Stimulated activated CD8-positive, alpha-beta memory T cell treated with anti-CD3 and anti-CD28 coated beads, Interleukin-15, amount 100 ng/mL, for 1 hour (primary cell): ENCODE data around the gene BNIP3.
"Not testable (repeated sequence)": the region's sequence is repeated elsewhere in the genome, so short reads cannot be mapped to it uniquely, and the experiment has no call there.

Experiments used
- DNase-seq: peaks from one replicate; pipeline ENCODE4 v3.0.0-alpha.2; 2020; ENCODE audit warnings: low read depth

Gene BNIP3

DNA sequence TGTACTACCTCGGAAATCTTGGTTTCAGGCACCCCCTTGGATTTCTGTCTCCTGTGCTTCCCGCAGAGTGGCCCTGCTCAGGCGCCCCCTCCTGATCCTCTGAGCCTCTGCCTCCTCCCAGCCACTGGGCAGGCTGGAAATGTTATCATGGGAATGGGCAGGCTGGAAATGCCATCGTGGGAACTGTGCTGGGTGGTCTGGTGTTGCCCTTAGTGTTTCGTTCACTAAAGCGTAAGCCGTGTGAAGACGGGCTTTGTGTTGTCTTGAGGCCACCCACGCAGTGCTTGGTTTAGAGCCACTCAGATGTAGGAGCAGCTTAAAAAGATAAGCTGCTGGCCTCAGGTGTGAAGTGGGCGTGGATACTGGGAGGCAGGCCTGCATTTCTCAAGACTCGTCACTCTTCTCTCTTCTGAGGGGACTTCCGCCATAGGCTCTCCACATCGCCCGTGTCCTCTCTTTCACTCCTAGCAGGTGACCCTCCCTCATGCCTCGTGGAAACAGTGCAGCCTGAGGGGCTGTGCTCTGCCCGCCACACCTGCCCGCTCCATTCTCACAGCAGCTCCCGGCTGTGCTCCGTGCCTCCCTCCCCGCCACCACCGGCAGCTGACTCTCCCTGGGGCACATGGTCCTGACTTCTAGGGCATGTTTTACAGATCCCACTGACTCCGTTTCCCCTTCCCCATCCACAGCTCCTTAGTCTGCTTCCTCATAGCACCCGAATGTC lies 52.4 kb downstream of the BNIP3 start:
- no peak for DNase-seq

DNA sequence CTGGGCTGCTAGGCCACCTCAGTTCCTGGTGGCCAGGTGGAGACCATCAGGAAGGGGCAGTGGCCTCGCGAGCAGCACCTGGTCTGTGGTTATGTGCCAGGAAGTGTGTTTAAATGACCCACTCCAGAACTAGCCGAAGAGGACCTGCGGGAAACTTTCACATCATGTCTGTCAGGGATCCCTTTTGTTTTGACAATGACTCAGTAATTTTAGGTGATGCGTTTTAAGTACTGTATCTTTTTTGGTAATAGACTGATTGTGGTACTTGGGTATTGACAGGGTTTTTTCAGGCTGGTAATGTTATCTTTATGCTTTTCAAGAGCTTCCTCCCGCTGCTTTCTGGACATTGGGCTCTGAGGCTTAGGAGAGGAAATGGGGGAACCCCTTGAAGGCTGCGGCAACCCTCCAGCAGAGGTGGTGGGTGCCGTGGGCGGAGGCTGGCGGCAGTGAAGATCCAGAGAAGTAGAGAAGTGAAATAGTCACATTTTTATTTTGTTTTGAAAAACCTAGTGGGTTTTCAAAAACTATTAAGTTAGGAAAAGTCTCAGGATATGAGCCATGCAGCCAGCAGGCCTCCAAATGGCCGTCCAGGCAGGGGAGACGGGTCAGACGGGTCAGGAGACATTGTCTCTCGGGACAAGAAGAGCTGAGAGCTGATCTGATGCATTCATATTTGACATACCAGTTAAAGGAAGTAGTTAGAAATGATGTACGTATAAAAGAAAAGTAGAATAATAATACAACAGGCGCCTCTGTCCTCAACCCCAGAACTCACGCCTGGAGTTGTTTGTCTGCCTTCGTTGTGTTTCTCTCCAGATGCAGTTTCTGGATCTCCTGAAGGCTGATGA lies 53.3 kb downstream of the BNIP3 start:
- DNase-seq = no peak

DNA sequence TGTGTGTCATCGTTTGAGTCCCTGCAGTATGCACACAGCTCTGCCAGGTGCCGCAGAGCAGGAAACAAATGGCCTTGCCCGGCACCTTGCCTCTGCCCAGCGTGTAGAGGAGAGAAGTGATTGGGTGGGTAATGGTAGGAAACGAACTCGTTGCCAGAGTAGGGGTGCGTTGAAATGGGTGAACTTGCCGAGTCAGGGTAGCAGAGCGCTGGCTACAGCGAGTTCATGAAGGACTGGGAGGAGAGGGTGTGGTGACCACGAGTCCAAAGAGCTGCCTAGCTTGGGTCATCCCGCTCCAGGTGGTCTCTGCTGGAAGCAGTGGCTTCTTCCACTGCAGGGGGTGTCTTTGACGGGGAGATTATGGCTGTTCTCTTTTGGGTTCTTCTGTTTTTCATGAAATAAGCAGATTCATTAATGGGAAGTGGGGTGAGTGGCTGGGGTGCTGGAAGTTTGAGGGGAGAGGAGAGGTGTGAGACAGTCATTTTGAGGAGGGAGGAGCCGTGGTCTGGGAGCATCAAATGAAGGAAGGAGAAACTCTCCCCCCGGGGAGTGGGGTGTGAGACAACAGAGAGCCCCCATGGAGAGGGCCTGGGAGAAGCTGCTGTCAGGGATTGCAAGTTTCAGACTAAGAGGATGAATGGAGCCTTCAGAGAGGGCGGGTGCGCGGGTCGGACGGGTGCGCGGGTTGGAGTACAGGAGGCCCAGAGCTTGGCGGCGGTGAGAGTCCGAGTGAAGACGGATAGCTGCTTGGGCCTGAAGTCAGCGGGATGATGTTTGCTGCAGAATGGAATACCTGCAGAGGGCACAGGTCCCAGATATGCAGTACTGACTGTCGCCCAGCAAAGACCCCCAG lies 54.8 kb downstream of the BNIP3 start:
- DNase-seq = no peak

DNA sequence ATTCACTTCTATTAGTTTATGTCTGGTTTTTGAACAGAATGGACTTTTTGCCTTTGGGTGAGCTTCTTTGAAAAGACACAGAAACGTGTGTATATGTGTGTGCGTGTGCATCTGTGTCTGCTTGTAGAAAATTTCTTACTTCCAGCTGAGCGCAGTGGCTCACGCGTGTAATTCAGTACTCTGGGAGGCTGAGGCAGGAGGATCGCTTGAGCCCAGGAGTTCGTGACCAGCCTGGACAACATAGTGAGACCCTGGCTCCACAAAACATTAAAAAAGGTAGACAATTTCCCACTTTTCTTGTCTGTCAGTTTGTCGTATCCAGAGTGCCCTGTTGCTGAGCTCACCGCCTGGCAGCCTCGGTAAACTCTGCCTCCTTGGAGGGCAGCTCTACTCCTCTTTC lies 55.5 kb downstream of the BNIP3 start:
- DNase-seq = no peak

DNA sequence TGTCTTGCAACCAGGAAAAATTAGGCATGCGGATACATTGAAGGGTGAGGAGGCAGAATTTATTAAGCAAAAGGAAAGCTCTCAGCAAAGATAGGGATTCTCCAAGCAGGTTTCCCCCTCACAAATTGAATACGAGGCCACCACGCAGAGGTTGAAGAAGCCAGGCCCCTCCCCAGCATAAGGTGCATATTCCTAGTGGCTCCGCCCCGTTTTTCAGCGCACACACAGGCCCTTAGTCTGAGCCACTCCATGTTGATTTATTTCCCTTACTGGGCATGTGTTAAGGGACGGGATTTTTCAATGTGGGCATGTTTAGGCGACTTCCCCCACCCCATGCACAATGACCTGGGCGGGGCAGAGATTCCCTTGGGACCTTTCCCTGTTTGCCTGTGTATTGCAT lies 56.0 kb downstream of the BNIP3 start:
- no peak for DNase-seq

DNA sequence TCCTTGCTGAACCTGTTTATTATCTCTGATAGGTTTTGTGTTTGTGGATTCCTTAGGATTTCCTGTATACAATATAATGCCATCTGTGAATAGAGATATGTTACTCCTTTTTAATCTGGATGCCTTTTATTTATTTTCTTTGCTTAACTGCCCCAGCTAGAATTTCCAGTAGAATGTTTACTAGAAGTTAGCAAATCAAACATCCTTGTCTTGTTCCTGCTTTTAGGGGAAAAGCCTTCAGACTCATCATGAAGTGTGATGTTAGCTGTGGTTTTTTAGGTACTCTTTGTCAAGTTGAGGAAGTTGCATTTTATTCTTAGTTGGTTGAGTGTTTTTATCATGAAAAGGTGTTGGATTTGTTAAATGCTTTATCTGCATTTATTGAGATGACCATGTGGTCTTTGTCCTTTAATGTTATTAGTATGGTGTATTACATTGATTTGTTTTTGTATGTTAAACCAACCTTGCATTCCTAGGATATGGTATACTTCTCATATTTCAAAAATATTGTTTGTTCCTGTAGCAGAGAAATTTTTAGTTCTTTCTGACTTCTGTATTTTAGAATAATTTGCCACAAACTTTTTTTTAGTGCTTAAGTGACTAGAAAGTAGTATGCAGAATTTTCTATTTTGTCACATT lies 56.6 kb downstream of the BNIP3 start:
- DNase-seq = no peak

DNA sequence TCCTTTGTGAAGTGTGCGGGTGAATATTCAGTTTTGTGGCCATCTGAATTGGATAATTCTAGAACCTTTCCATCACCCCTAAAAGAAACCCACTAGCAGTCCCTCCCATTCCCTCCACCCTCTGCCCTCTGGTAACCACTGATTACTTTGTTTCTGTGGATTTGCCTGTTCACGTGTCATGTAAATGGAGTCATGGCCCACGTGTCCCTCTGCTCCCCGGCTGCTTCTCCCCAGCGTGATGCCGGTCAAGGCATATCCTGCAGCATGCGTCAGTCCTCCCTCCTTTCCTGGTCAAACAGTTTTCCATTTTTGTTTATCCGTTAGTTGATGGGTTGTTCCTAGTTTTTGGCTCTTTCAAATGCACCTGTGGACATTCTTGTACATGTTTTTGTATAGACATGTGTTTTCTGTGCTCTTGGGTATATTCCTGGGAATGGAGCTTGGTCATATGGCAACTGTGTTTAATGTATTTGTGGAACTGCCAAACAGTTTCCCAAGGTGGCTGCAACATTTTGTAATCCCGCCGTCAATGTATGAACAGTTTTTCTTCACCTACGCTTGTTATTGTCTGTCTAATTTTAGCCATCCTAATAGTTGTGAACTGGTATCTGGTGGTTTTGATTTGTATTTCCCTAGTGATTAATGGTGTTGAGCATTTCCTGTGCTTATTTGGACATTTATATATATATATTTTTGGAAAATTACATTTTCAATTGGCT lies 58.5 kb downstream of the BNIP3 start:
- no peak for DNase-seq

DNA sequence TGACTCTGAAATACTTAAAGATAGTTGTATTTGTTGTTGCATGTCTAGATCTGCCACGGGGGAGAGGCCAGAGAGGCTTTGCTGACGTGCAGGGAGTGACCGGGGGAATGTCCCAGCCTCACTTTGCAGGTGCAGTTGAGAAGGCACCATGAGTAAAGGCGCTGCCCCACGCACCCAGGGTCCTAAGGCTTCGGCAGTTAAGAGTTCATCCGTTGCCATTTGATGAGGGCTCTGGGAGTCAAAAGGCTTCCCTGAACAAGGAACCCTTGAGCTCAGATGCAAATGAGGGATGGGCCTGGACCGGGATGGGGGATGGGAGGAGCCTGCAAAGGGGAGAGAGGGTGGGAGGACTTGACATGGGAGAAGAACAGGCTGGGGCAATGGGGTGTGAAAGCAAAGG lies 60.5 kb downstream of the BNIP3 start:
- DNase-seq = no peak

DNA sequence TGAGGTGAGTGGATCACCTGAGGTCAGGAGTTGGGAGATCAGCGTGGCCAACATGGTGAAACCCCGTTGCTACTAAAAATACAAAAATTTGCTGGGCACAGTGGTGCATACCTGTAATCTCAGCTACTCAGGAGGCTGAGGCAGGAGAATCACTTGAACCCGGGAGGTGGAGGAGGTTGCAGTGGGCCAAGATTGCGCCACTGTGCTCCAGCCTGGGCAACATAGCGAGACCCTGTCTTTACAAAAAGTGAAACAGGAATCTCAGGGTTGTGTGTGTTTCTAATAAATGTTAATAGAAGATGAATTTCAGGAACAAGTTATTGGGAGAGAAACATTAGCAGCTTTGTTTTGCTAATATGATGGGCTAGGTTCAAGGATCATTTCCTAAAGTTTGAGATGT lies 61.0 kb downstream of the BNIP3 start:
- no peak for DNase-seq

DNA sequence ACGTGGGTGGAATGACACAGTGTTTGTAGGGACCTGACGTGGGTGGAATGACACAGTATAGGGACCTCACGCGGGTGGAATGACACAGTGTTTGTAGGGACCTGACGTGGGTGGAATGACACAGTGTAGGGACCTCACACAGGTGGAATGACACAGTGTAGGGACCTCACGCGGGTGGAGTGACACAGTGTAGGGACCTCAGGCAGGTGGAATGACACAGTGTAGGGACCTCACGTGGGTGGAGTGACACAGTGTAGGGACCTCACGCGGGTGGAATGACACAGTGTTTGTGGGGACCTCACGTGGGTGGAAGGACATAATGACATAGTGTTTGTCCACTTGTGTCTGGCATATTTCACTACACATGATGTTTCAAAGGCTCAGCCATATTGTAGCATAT lies 61.6 kb downstream of the BNIP3 start:
- no peak for DNase-seq

DNA sequence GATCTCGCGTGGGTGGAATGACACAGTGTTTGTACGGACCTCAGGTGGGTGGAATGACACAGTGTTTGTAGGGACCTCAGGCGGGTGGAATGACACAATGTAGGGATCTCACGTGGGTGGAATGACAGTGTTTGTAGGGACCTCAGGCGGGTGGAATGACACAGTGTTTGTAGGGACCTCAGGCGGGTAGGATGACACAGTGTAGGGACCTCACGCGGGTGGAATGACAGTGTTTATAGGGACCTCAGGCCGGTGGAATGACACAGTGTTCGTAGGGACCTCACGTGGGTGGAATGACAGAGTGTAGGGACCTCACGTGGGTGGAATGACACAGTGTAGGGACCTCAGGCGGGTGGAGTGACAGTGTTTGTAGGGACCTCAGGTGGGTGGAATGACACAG lies 62.3 kb downstream of the BNIP3 start:
- DNase-seq = not testable (repeated sequence)
